Measurements from ENCODE around the gene TSPAN15. TPM values are rescaled to one million over a fixed set of nuclear protein-coding genes. Genes with fewer than 3 reads are reported as not detected.

Gene TSPAN15
- total and polyA plus RNA-seq, 2 experiments from 2014 or later, result 6.6 to 10.1 TPM

DNA sequence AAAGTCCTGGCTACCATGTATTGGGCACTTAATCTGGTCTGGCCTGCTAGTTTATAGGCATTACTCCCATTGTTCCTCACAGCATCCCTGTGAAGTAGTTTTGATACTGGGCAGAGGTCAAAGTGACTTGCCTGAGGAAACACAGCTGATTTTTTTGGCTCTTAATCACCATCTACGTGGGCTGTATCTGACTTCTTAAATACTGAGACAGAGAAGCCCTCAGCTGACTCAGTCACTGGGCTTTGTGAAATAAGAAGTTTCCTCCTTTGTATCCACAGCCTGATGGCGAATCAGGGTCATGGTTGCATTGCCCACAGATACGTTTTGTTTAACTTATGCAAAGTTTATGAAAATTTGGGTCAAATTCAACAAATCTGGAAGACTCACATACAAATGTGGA lies 47.7 kb upstream of the TSPAN15 start:
- Histone ChIP-seq H3K79me2 (replicated peaks; ENCODE audit: insufficient read depth) (no peaks in the 10 kb centered on the region), H3K9me2 (ENCODE audit: insufficient read depth) (no peaks in the 10 kb centered on the region), H2AFZ (no peak overlapping the region), H3K4me2 (no peak overlapping the region), H3K27me3 (ENCODE audit: insufficient read depth) (no peaks in the 10 kb centered on the region), H3K4me1 (ENCODE audit: insufficient read depth) (peaks cover 23% of the 10 kb centered on the region; the same call in 1 of the 2 replicates), H3F3A (replicated peaks; ENCODE audit: low read depth) (peaks cover 3% of the 10 kb centered on the region; the same call in 1 of the 2 replicates), H3K27ac (ENCODE audit: low read depth) (no peak overlapping the region), H3K4me3 (no peak overlapping the region), H3K36me3 (ENCODE audit: insufficient read depth) (peaks cover 17% of the 10 kb centered on the region), H4K20me1 (replicated peaks; ENCODE audit: insufficient read depth) (no peaks in the 10 kb centered on the region)
- Mint-ChIP-seq H3K27ac (no peak overlapping the region), H3K9me3 (no peaks in the 10 kb centered on the region; the same call in 2 of the 3 replicates), H3K4me1 (peaks cover 38% of the 10 kb centered on the region), H3K4me3 (no peak overlapping the region), H3K36me3 (ENCODE audit: low read depth) (peaks cover 51% of the 10 kb centered on the region), H3K27me3 (ENCODE audit: insufficient read depth, low read depth, poor library complexity) (peaks cover 18% of the 10 kb centered on the region)
- no peak for ATAC-seq
- DNase-seq (ENCODE audit: low spot score), result no peak
- TF ChIP-seq CREB1 (CRISPR knock-in tag; IDR thresholded peaks at IDR 0.05; ENCODE audit: low read depth) (no peak), STAT1 (IDR thresholded peaks at IDR 0.05; ENCODE audit: unreplicated experiment) (no peak), POLR2AphosphoS5 (IDR thresholded peaks at IDR 0.05; ENCODE audit: low read depth) (no peak), ZNF331 (CRISPR knock-in tag; IDR thresholded peaks at IDR 0.05; ENCODE audit: low read depth) (no peak), ZNF114 (CRISPR knock-in tag; IDR thresholded peaks at IDR 0.05) (no peak), EZH2phosphoT487 (IDR thresholded peaks at IDR 0.05; ENCODE audit: unreplicated experiment) (no peak), NANOG (IDR thresholded peaks at IDR 0.05; ENCODE audit: borderline replicate concordance) (no peak), JUNB (IDR thresholded peaks at IDR 0.05; ENCODE audit: unreplicated experiment) (no peak), EZH2 (IDR thresholded peaks at IDR 0.05; ENCODE audit: low read depth, unreplicated experiment) (no peak)
- TF ChIP-seq, protein P1, sequence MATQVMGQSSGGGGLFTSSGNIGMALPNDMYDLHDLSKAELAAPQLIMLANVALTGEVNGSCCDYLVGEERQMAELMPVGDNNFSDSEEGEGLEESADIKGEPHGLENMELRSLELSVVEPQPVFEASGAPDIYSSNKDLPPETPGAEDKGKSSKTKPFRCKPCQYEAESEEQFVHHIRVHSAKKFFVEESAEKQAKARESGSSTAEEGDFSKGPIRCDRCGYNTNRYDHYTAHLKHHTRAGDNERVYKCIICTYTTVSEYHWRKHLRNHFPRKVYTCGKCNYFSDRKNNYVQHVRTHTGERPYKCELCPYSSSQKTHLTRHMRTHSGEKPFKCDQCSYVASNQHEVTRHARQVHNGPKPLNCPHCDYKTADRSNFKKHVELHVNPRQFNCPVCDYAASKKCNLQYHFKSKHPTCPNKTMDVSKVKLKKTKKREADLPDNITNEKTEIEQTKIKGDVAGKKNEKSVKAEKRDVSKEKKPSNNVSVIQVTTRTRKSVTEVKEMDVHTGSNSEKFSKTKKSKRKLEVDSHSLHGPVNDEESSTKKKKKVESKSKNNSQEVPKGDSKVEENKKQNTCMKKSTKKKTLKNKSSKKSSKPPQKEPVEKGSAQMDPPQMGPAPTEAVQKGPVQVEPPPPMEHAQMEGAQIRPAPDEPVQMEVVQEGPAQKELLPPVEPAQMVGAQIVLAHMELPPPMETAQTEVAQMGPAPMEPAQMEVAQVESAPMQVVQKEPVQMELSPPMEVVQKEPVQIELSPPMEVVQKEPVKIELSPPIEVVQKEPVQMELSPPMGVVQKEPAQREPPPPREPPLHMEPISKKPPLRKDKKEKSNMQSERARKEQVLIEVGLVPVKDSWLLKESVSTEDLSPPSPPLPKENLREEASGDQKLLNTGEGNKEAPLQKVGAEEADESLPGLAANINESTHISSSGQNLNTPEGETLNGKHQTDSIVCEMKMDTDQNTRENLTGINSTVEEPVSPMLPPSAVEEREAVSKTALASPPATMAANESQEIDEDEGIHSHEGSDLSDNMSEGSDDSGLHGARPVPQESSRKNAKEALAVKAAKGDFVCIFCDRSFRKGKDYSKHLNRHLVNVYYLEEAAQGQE (IDR thresholded peaks at IDR 0.05; ENCODE audit: unreplicated experiment), result no peak
- TF ChIP-seq, protein P2, sequence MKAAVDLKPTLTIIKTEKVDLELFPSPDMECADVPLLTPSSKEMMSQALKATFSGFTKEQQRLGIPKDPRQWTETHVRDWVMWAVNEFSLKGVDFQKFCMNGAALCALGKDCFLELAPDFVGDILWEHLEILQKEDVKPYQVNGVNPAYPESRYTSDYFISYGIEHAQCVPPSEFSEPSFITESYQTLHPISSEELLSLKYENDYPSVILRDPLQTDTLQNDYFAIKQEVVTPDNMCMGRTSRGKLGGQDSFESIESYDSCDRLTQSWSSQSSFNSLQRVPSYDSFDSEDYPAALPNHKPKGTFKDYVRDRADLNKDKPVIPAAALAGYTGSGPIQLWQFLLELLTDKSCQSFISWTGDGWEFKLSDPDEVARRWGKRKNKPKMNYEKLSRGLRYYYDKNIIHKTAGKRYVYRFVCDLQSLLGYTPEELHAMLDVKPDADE (IDR thresholded peaks at IDR 0.05), result no peak
- TF ChIP-seq, protein P3, sequence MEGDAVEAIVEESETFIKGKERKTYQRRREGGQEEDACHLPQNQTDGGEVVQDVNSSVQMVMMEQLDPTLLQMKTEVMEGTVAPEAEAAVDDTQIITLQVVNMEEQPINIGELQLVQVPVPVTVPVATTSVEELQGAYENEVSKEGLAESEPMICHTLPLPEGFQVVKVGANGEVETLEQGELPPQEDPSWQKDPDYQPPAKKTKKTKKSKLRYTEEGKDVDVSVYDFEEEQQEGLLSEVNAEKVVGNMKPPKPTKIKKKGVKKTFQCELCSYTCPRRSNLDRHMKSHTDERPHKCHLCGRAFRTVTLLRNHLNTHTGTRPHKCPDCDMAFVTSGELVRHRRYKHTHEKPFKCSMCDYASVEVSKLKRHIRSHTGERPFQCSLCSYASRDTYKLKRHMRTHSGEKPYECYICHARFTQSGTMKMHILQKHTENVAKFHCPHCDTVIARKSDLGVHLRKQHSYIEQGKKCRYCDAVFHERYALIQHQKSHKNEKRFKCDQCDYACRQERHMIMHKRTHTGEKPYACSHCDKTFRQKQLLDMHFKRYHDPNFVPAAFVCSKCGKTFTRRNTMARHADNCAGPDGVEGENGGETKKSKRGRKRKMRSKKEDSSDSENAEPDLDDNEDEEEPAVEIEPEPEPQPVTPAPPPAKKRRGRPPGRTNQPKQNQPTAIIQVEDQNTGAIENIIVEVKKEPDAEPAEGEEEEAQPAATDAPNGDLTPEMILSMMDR (conservative IDR thresholded peaks at IDR 0.05; ENCODE audit: low read depth in 2 of 2), result no peak
- TF ChIP-seq, protein P4, sequence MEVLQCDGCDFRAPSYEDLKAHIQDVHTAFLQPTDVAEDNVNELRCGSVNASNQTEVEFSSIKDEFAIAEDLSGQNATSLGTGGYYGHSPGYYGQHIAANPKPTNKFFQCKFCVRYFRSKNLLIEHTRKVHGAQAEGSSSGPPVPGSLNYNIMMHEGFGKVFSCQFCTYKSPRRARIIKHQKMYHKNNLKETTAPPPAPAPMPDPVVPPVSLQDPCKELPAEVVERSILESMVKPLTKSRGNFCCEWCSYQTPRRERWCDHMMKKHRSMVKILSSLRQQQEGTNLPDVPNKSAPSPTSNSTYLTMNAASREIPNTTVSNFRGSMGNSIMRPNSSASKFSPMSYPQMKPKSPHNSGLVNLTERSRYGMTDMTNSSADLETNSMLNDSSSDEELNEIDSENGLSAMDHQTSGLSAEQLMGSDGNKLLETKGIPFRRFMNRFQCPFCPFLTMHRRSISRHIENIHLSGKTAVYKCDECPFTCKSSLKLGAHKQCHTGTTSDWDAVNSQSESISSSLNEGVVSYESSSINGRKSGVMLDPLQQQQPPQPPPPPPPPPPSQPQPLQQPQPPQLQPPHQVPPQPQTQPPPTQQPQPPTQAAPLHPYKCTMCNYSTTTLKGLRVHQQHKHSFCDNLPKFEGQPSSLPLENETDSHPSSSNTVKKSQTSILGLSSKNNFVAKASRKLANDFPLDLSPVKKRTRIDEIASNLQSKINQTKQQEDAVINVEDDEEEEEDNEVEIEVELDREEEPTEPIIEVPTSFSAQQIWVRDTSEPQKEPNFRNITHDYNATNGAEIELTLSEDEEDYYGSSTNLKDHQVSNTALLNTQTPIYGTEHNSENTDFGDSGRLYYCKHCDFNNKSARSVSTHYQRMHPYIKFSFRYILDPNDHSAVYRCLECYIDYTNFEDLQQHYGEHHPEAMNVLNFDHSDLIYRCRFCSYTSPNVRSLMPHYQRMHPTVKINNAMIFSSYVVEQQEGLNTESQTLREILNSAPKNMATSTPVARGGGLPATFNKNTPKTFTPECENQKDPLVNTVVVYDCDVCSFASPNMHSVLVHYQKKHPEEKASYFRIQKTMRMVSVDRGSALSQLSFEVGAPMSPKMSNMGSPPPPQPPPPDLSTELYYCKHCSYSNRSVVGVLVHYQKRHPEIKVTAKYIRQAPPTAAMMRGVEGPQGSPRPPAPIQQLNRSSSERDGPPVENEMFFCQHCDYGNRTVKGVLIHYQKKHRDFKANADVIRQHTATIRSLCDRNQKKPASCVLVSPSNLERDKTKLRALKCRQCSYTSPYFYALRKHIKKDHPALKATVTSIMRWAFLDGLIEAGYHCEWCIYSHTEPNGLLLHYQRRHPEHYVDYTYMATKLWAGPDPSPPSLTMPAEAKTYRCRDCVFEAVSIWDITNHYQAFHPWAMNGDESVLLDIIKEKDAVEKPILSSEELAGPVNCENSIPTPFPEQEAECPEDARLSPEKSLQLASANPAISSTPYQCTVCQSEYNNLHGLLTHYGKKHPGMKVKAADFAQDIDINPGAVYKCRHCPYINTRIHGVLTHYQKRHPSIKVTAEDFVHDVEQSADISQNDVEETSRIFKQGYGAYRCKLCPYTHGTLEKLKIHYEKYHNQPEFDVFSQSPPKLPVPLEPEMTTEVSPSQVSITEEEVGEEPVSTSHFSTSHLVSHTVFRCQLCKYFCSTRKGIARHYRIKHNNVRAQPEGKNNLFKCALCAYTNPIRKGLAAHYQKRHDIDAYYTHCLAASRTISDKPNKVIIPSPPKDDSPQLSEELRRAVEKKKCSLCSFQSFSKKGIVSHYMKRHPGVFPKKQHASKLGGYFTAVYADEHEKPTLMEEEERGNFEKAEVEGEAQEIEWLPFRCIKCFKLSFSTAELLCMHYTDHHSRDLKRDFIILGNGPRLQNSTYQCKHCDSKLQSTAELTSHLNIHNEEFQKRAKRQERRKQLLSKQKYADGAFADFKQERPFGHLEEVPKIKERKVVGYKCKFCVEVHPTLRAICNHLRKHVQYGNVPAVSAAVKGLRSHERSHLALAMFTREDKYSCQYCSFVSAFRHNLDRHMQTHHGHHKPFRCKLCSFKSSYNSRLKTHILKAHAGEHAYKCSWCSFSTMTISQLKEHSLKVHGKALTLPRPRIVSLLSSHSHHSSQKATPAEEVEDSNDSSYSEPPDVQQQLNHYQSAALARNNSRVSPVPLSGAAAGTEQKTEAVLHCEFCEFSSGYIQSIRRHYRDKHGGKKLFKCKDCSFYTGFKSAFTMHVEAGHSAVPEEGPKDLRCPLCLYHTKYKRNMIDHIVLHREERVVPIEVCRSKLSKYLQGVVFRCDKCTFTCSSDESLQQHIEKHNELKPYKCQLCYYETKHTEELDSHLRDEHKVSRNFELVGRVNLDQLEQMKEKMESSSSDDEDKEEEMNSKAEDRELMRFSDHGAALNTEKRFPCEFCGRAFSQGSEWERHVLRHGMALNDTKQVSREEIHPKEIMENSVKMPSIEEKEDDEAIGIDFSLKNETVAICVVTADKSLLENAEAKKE (CRISPR knock-in tag; IDR thresholded peaks at IDR 0.05), result no peak

Measured in GM23338 (cell line).